Ishikawa (cell line): Measurements from ENCODE around the gene FSD2.

Source experiments
- CEBPB ChIP-seq: IDR thresholded peaks from 2 replicates; pipeline ENCODE4 v1.6.1; 2012
- CREB1 ChIP-seq: IDR thresholded peaks from 2 replicates; pipeline ENCODE4 v1.6.1; 2012; ENCODE audit warnings: low read depth
- EGR1 ChIP-seq: IDR thresholded peaks from 2 replicates; pipeline ENCODE4 v1.6.1; 2012
- EP300 ChIP-seq: IDR thresholded peaks from 2 replicates; pipeline ENCODE4 v1.6.1; 2012; ENCODE audit warnings: borderline replicate concordance
- FOXM1 ChIP-seq: IDR thresholded peaks from 2 replicates; pipeline ENCODE4 v1.6.1; 2012; ENCODE audit warnings: low read depth, borderline replicate concordance
- NFIC ChIP-seq: IDR thresholded peaks from 2 replicates; pipeline ENCODE4 v1.6.1; 2012
- RAD21 ChIP-seq: IDR thresholded peaks from 2 replicates; pipeline ENCODE4 v1.6.1; 2012; ENCODE audit warnings: low read depth
- REST ChIP-seq: IDR thresholded peaks from 2 replicates; pipeline ENCODE4 v1.6.1; 2012; ENCODE audit warnings: low read depth, mild to moderate bottlenecking
- TAF1 ChIP-seq: IDR thresholded peaks from 2 replicates; pipeline ENCODE4 v1.6.1; 2012; ENCODE audit warnings: low read depth, mild to moderate bottlenecking
- TCF12 ChIP-seq: IDR thresholded peaks from 2 replicates; pipeline ENCODE4 v1.6.1; 2012; ENCODE audit warnings: low read depth
- TEAD4 ChIP-seq: IDR thresholded peaks from 2 replicates; pipeline ENCODE4 v1.6.1; 2012
- YY1 ChIP-seq: IDR thresholded peaks from 2 replicates; pipeline ENCODE4 v1.6.1; 2012; ENCODE audit warnings: low read depth
- ZBTB7A ChIP-seq: IDR thresholded peaks from 2 replicates; pipeline ENCODE4 v1.6.1; 2012; ENCODE audit warnings: low read depth
- TF ChIP-seq, protein P1 (sequence below): IDR thresholded peaks from 2 replicates; pipeline ENCODE4 v1.6.1; 2012
- TF ChIP-seq, protein P2 (sequence below): IDR thresholded peaks from 2 replicates; pipeline ENCODE4 v1.6.1; 2012

Gene FSD2

GRCh38 chr15:82768414-82769054 is 37.3 kb downstream of the FSD2 start:
- TF ChIP-seq CREB1 = no peak
- TF ChIP-seq FOXM1 = no peak
- TF ChIP-seq RAD21 = no peak
- TF ChIP-seq ZBTB7A = no peak
- TF ChIP-seq, protein P1, sequence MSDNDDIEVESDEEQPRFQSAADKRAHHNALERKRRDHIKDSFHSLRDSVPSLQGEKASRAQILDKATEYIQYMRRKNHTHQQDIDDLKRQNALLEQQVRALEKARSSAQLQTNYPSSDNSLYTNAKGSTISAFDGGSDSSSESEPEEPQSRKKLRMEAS = no peak
- TF ChIP-seq EP300 = no peak
- TF ChIP-seq TCF12 = no peak
- TF ChIP-seq TEAD4 = no peak
- TF ChIP-seq REST = no peak
- no peak for TF ChIP-seq NFIC
- no peak for TF ChIP-seq YY1
- TF ChIP-seq, protein P2, sequence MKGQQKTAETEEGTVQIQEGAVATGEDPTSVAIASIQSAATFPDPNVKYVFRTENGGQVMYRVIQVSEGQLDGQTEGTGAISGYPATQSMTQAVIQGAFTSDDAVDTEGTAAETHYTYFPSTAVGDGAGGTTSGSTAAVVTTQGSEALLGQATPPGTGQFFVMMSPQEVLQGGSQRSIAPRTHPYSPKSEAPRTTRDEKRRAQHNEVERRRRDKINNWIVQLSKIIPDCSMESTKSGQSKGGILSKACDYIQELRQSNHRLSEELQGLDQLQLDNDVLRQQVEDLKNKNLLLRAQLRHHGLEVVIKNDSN = no peak
- no peak for TF ChIP-seq TAF1
- no peak for TF ChIP-seq CEBPB
- no peak for TF ChIP-seq EGR1

GRCh38 chr15:82767163-82767829 is 38.6 kb downstream of the FSD2 start:
- no peak for TF ChIP-seq ZBTB7A
- TF ChIP-seq EP300 = no peak
- no peak for TF ChIP-seq YY1
- TF ChIP-seq RAD21 = no peak
- TF ChIP-seq, protein P1 = no peak
- TF ChIP-seq TCF12 = no peak
- no peak for TF ChIP-seq TEAD4
- no peak for TF ChIP-seq CREB1
- TF ChIP-seq TAF1 = no peak

- TF ChIP-seq TEAD4 = no peak
- no peak for TF ChIP-seq YY1
- no peak for TF ChIP-seq TAF1
- no peak for TF ChIP-seq EGR1
- TF ChIP-seq RAD21 = no peak
- TF ChIP-seq FOXM1 = no peak
These were observed 41.1 kb downstream of the FSD2 start for GRCh38 chr15:82764740-82765139.

- TF ChIP-seq, protein P1 = no peak
- TF ChIP-seq ZBTB7A (no peak), RAD21 (no peak), CEBPB (no peak), FOXM1 (no peak), EP300 (no peak), CREB1 (no peak), TAF1 (no peak), TCF12 (no peak), REST (no peak), EGR1 (no peak), NFIC (no peak)
- TF ChIP-seq, protein P2 = no peak
These were observed 41.8 kb downstream of the FSD2 start for GRCh38 chr15:82764117-82764490.

DNA sequence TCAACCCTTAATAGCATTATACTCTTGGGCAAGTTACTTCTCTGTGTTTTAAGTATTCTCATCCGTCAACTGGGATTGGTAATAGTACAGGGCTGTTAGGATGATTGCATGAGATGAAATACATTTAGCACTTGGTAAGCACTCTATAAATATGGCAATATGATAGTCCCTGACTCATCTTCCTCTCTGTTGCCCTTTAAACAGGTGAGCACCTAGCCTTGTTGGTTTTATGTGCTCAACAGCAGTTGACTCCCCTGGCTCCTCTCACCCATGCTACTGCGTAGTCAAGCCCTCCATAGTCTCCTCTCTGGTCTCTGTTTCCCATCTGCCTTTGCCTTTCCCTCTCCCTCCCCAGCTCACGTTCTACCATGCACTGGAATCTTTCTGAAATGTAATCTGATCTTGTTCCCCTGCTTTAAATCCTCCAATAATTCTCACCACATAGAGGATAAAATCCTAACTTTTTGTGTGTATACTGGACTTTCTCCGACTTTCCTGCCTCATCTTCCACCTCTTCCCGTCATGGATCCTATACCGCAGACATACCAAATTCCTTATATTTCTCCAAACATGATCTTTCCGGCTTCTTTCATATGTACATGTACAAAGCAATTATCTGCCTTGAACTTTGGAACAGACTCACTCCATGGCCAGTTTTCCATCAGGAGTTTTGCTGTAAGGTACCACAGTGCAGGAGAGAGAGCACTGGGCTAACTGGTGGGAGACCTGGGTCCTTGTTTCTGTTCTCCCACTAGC is 42.3 kb downstream of the FSD2 start:
- TF ChIP-seq, protein P1 = no peak
- TF ChIP-seq FOXM1 (no peak), ZBTB7A (no peak), TCF12 (no peak), TEAD4 (no peak), EGR1 (no peak), NFIC (no peak), TAF1 (no peak), CREB1 (no peak), RAD21 (no peak), YY1 (no peak), EP300 (no peak), CEBPB (no peak), REST (no peak)
- TF ChIP-seq, protein P2 = no peak
